GM19351 (cell line): ENCODE results near the gene TTC28.
"Not testable (repeated sequence)": the region's sequence is repeated elsewhere in the genome, so short reads cannot be mapped to it uniquely, and the experiment has no call there.

Source experiments
- ATAC-seq: cut with Tn5 transposase; IDR thresholded peaks from one replicate; pipeline ENCODE4 v1.9.1; 2021; ENCODE audit warnings: mild to moderate bottlenecking, moderate library complexity; ENCODE audit not compliant: unreplicated experiment

TTC28 gene

GRCh38 chr22:28679611-28680287 is at the start of gene TTC28:
Gene TTC28, minus strand, starts transcription at chr22:28679840. Its CDS starts 117 bp downstream, at chr22:28679723.
- ATAC-seq = not testable (repeated sequence)

GRCh38 chr22:28728621-28729313 is 49.1 kb upstream of the TTC28 start:
- no peak for ATAC-seq

GRCh38 chr22:28728002-28728401 is 48.4 kb upstream of the TTC28 start:
- no peak for ATAC-seq

- ATAC-seq = no peak
Measured at GRCh38 chr22:28718044-28718443, 38.4 kb upstream of the TTC28 start.

GRCh38 chr22:28716686-28717085 is 37.0 kb upstream of the TTC28 start:
- no peak for ATAC-seq

GRCh38 chr22:28715611-28716010 is 36.0 kb upstream of the TTC28 start:
- no peak for ATAC-seq

- ATAC-seq = no peak
Measured at GRCh38 chr22:28714043-28714628, 34.5 kb upstream of the TTC28 start.

GRCh38 chr22:28711820-28712777 is 32.5 kb upstream of the TTC28 start:
- no peak for ATAC-seq

GRCh38 chr22:28711341-28711740 is 31.7 kb upstream of the TTC28 start:
- ATAC-seq = no peak

GRCh38 chr22:28710576-28711191 is 31.0 kb upstream of the TTC28 start:
- no peak for ATAC-seq

GRCh38 chr22:28710107-28710506 is 30.5 kb upstream of the TTC28 start:
- ATAC-seq = no peak

GRCh38 chr22:28706845-28707244 is 27.2 kb upstream of the TTC28 start:
- ATAC-seq = no peak

- ATAC-seq = no peak
Measured at GRCh38 chr22:28703436-28703835, 23.8 kb upstream of the TTC28 start.

GRCh38 chr22:28702891-28703290 is 23.3 kb upstream of the TTC28 start:
- no peak for ATAC-seq

- ATAC-seq = not testable (repeated sequence)
Measured at GRCh38 chr22:28693041-28693760, 13.6 kb upstream of the TTC28 start.

GRCh38 chr22:28689796-28690195 is 10.2 kb upstream of the TTC28 start:
- not testable (repeated sequence) for ATAC-seq

GRCh38 chr22:28682966-28683365 is 3.3 kb upstream of the TTC28 start:
- ATAC-seq = not testable (repeated sequence)

- not testable (repeated sequence) for ATAC-seq
Measured at GRCh38 chr22:28680813-28681490, 1.3 kb upstream of the TTC28 start.
